H1 (cell line): ENCODE data around the gene ITGB1BP1. TPM values are rescaled to one million over a fixed set of nuclear protein-coding genes. Genes with fewer than 3 reads are reported as not detected.

ENCODE experiments used
- ASH2L ChIP-seq: fragments of 200-600, 300-600 bp; sonication (generic); IDR thresholded peaks from one replicate; pipeline ENCODE4 v1.7.1; 2017; ENCODE audit warnings: low read length
- GTF2F1 ChIP-seq: IDR thresholded peaks from 2 replicates; pipeline ENCODE4 v1.6.1; 2012; ENCODE audit warnings: low read depth, low read length, improper control_type of control experiment, borderline replicate concordance
- SP2 ChIP-seq: IDR thresholded peaks from 2 replicates; pipeline ENCODE4 v1.6.1; 2012; ENCODE audit warnings: mild to moderate bottlenecking, low read length, inconsistent platforms
- TAF1 ChIP-seq: IDR thresholded peaks from 2 replicates; pipeline ENCODE4 v1.6.1; 2011; ENCODE audit warnings: mild to moderate bottlenecking, low read depth, low read length
- TEAD4 ChIP-seq: IDR thresholded peaks from 2 replicates; pipeline ENCODE4 v1.6.1; 2012; ENCODE audit warnings: low read depth, low read length, inconsistent platforms, mixed read lengths
- polyA plus RNA-seq, 7 experiments: library from polyadenylated mRNA; depleted of rRNA in 3 of 7; stranded (reverse) in 5 of 7; unstranded in 2 of 7; fragments of >200 nt in 5 of 7; fragments of 200-250 nt in 2 of 7; gene quantifications; 1 replicate in 5 of 7; 2 replicates in 1 of 7; 4 replicates in 1 of 7; pipeline versions ENCODE4 v1.2.1 to v1.2.3, GENCODE V29; 2011 to 2013; ENCODE audit warnings: missing spikeins in 2 of 7, mixed read lengths in 2 of 7
- total RNA-seq: library from RNA; stranded (reverse); fragmentation: NEBNext Ultra II Directional; extraction: Animal tissue kit (Norgen Biotek cat#: 25700); gene quantifications from 2 replicates; pipeline ENCODE4 v1.2.1, GENCODE V29; 2021

Gene ITGB1BP1
- total and polyA plus RNA-seq, 2 of the 8 experiments (the other 6 are each of a cell fraction or from before 2014, with no cell fraction given), result 16.1 to 45.4 TPM

- TF ChIP-seq GTF2F1 (no peak), TEAD4 (no peak), ASH2L (no peak), SP2 (no peak), TAF1 (no peak)
- TF ChIP-seq, all 59 proteins: peak for 0
Measured at GRCh38 chr2:9424447-9425164, 1.3 kb upstream of the ITGB1BP1 start (continued).
